OCI-LY1 (cell line): ENCODE data around the gene PSD.

Experiments used
- CTCF ChIP-seq: fragments of 200-600 bp; sonication (generic), shearing (Covaris generic); IDR thresholded peaks from 2 replicates; pipeline ENCODE4 v1.5.1; 2017; ENCODE audit warnings: mild to moderate bottlenecking, antibody characterized with exemption, low read length, moderate library complexity, mixed read lengths
- EZH2 ChIP-seq: fragments of 200-600 bp; sonication (generic), shearing (Covaris generic); IDR thresholded peaks from 2 replicates; pipeline ENCODE4 v1.8.0; 2017; ENCODE audit warnings: borderline replicate concordance, mixed run types, mild to moderate bottlenecking, antibody characterized with exemption, low read length, moderate library complexity, mixed read lengths

GRCh38 chr10:102437515-102437914, 18.9 kb upstream of the PSD start:
- TF ChIP-seq CTCF: no peak
- no peak for TF ChIP-seq EZH2
